BE2C (cell line): ENCODE data around the gene LDLR.
"Not testable (repeated sequence)": the region's sequence is repeated elsewhere in the genome, so short reads cannot be mapped to it uniquely, and the experiment has no call there.

Experiments
- DNase-seq: peaks from one replicate; pipeline ENCODE4 v3.0.0-alpha.2; 2020
- H3K27me3 ChIP-seq: fragments of 250-450 bp; sonication (Bioruptor Pico); 2 replicates; pipeline ENCODE4 v1.5.1; 2020; ENCODE audit warnings: mild to moderate bottlenecking
- H3K36me3 ChIP-seq: fragments of 250-450 bp; sonication (Bioruptor Pico); 2 replicates; pipeline ENCODE4 v1.5.1; 2020; ENCODE audit warnings: mild to moderate bottlenecking
- H3K4me1 ChIP-seq: fragments of 250-450 bp; sonication (Bioruptor Pico); 2 replicates; pipeline ENCODE4 v1.5.1; 2020
- H3K4me3 ChIP-seq: 2 replicates; pipeline ENCODE4 v1.5.1; 2011; ENCODE audit warnings: low read depth, low read length
- H3K9me3 ChIP-seq: fragments of 250-450 bp; sonication (Bioruptor Pico); 2 replicates; pipeline ENCODE4 v1.5.1; 2020
- TF ChIP-seq, protein P1 (sequence below): IDR thresholded peaks from 2 replicates; pipeline ENCODE4 v1.5.1; 2012; ENCODE audit warnings: mild to moderate bottlenecking, low read depth, low read length

LDLR gene

DNA sequence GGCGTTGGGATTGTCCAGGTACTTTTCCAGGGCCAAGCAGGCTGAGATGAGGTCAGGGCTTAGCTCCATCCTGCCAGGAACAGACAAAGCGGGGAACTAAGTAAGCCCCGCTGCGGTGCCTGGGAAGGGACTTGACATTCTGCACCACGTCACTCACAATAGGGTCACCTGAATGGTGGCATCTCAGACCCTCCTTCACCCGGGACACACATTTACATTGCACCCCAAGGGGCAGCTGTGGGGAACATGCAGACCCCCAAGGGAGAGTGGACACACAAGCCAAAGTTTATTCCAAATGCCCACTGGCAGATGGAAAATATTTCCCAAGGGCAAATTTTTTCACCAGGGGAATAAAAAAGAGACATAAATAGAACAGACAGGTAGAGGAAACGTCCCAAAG is 86.7 kb downstream of the LDLR start:
- DNase-seq = no peak
- no peaks in the 10 kb centered on the region; the same call in 1 of the 2 replicates for H3K36me3 ChIP-seq
- TF ChIP-seq, protein P1, sequence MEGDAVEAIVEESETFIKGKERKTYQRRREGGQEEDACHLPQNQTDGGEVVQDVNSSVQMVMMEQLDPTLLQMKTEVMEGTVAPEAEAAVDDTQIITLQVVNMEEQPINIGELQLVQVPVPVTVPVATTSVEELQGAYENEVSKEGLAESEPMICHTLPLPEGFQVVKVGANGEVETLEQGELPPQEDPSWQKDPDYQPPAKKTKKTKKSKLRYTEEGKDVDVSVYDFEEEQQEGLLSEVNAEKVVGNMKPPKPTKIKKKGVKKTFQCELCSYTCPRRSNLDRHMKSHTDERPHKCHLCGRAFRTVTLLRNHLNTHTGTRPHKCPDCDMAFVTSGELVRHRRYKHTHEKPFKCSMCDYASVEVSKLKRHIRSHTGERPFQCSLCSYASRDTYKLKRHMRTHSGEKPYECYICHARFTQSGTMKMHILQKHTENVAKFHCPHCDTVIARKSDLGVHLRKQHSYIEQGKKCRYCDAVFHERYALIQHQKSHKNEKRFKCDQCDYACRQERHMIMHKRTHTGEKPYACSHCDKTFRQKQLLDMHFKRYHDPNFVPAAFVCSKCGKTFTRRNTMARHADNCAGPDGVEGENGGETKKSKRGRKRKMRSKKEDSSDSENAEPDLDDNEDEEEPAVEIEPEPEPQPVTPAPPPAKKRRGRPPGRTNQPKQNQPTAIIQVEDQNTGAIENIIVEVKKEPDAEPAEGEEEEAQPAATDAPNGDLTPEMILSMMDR = no peak

DNA sequence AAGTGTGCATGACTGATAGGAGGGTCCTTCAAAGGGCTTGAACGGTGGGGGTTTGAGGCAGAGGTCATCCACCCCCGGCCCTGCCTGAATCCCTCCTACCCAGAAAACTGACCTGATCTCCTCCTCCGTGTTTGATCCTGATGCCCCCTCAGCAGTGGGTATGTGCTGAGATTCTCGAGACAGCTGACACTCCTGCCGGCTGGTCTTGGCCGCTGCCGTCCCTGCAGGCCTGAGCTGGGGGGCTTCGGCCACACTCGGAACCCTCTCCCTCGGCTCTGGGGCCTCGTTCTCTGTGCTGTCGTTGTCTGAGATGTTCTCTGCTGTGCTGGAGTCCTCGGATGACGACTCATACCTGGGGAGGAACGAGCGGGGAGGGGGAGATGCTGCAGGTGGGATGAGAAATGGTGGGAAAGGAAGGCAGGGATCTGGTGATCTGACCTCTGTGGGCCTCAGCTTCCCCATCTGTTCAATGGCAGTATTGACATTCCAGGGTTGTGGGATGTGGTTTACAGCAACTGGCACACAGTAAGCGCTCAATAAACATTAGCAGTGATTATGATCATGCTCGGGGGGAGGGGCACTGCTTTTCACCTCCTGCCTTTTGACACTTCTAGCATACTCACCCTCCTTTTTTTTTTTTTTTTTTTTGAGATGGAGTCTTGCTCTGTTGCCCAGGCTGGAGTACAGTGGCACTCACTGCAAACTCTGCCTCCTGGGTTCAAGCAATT is 87.4 kb downstream of the LDLR start:
- no peak overlapping the region for H3K4me3 ChIP-seq
- no peaks in the 10 kb centered on the region; the same call in 1 of the 2 replicates for H3K36me3 ChIP-seq
- H3K4me1 ChIP-seq = no peaks in the 10 kb centered on the region
- TF ChIP-seq, protein P1 = no peak
- no peaks in the 10 kb centered on the region for H3K9me3 ChIP-seq
- DNase-seq = no peak
- H3K27me3 ChIP-seq = no peaks in the 10 kb centered on the region

More for the DNA sequence above, 86.7 kb downstream of the LDLR start:
- H3K27me3 ChIP-seq = no peaks in the 10 kb centered on the region
- no peak overlapping the region for H3K4me3 ChIP-seq
- no peaks in the 10 kb centered on the region for H3K9me3 ChIP-seq
- no peaks in the 10 kb centered on the region for H3K4me1 ChIP-seq

DNA sequence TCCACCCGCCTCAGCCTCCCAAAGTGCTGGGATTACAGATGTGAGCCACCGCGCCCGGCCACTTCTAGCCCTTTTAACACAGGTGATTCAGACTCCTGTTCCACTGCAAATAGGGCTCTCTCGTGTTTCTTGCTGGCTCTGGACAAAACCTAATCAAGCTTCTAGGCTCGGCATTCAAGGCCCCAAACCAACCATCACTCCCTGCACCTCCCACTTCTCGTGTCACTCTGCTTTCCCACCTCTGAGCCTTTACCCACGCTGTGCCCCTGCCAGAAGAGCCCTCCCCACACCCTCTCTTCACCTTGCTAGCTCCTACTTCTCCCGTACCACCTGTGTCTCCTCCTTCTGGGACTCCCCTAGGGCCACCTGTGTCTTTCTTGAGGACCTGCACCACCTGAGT is 88.3 kb downstream of the LDLR start:
- Histone ChIP-seq H3K4me3 (no peak overlapping the region), H3K36me3 (no peaks in the 10 kb centered on the region; the same call in 1 of the 2 replicates), H3K9me3 (no peaks in the 10 kb centered on the region), H3K27me3 (no peaks in the 10 kb centered on the region), H3K4me1 (no peaks in the 10 kb centered on the region)
- TF ChIP-seq, protein P1 = no peak
- DNase-seq = no peak

DNA sequence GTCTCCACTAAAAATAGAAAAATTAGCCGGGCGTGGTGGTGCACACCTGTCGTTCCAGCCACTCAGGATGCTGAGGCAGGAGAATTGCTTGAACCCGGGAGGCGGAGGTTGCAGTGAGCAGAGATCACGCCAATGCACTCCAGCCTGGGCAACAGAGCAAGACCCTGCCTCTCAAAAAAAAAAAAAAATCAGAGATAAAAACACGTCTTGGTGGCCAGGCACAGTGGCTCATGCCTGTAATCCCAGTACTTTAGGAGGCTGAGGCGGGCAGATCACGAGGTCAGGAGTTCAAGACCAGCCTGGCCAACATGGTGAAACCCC is 89.8 kb downstream of the LDLR start:
- not testable (repeated sequence) for H3K4me3 ChIP-seq, H3K36me3 ChIP-seq, DNase-seq, H3K9me3 ChIP-seq, H3K27me3 ChIP-seq, H3K4me1 ChIP-seq

DNA sequence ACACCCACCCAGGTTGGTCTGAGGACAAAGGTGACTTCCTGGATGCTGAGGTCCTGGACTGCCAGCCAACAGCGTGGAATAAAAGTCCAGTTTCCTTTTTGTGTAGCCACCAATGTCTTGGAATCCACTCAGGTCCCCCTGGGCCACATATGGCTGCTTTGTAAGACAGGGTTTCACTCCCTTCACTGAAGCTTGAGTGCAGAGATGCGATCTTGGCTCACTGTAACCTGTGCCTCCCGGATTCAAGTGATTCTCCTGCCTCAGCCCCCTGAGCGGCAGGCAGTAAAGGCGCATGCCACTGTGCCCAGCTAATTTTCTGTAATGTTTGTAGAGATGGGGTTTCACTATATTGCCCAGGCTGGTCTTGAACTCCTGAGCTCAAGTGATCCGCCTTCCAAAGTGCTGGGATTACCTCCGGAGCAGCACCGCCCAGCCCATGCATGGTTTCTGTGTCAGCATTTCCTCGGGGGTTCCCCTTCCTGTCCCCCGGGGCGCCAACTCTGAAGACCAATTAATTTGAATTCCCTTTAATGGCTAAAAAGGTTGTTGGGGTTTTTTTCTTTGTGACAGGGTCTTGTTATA is 90.5 kb downstream of the LDLR start:
- no peaks in the 10 kb centered on the region for H3K27me3 ChIP-seq
- H3K4me1 ChIP-seq = no peaks in the 10 kb centered on the region
- DNase-seq = no peak
- no peak overlapping the region for H3K4me3 ChIP-seq
- no peaks in the 10 kb centered on the region; the same call in 1 of the 2 replicates for H3K36me3 ChIP-seq
- no peaks in the 10 kb centered on the region for H3K9me3 ChIP-seq
- TF ChIP-seq, protein P1 = no peak

DNA sequence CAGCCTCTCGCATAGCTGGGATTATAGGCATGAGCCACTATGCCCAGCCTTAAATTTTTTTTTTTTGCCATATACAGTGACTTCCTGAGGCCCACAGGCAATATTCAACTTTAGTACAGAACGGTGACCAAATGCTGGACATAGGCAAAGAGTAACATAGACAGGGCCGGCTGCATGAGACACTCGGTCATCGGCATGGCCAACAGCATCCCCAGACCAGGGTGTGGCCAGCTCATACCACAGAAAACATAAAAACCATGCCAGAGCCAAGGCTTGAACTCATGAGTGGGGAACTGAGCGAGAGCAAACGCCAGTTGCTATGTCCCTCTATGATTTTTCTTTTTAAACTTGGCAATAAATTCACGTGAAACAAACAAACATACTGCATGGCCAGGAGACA is 91.1 kb downstream of the LDLR start:
- Histone ChIP-seq H3K36me3 (no peaks in the 10 kb centered on the region; the same call in 1 of the 2 replicates), H3K4me3 (no peak overlapping the region)

DNA sequence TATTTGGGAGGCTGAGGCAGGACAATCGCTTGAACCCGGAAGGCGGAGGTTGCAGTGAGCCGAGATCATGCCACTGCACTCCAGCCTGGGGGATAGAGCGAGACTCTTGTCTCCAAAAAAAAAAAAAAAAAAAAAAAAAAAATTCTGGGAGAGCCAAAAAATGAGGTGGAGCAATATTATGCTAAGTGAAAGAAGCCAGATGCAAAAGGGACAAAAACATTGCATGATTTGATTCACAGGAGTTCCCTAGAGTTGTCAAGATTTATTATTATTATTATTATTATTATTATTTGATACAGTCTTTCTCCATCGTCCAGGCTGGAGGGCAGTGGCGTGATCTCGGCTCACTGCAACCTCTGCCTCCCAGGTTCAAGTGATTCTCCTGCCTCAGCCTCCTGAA is 91.7 kb downstream of the LDLR start:
- not testable (repeated sequence) for DNase-seq, H3K27me3 ChIP-seq, H3K4me1 ChIP-seq, H3K9me3 ChIP-seq, H3K4me3 ChIP-seq, H3K36me3 ChIP-seq

More for the DNA sequence above, 91.1 kb downstream of the LDLR start:
- H3K4me1 ChIP-seq = no peaks in the 10 kb centered on the region
- no peaks in the 10 kb centered on the region for H3K27me3 ChIP-seq
- no peak for DNase-seq
- H3K9me3 ChIP-seq = no peaks in the 10 kb centered on the region
- TF ChIP-seq, protein P1 = no peak
